IPS-20b (cell line): ENCODE results near the gene PHOSPHO2.
A peak's percentile ranks its signal among the peaks of the same experiment; 100 is the strongest.

Experiments
- H3K27ac ChIP-seq: one replicate; pipeline ENCODE4 v1.5.1; 2013; ENCODE audit warnings: low read length
- H3K27me3 ChIP-seq: 2 replicates; pipeline ENCODE4 v1.6.1; 2013; ENCODE audit warnings: mild to moderate bottlenecking, low read length, inconsistent platforms; ENCODE audit not compliant: insufficient read depth
- H3K36me3 ChIP-seq: 2 replicates; pipeline ENCODE4 v1.6.1; 2013; ENCODE audit warnings: low read depth, mild to moderate bottlenecking, inconsistent platforms, low read length, moderate library complexity; ENCODE audit not compliant: insufficient read depth
- H3K4me1 ChIP-seq: 2 replicates; pipeline ENCODE4 v1.6.1; 2013; ENCODE audit warnings: mild to moderate bottlenecking, control low read depth, inconsistent platforms, low read length, moderate library complexity; ENCODE audit not compliant: insufficient read depth
- H3K4me3 ChIP-seq: 2 replicates; pipeline ENCODE4 v1.5.1; 2013; ENCODE audit warnings: mild to moderate bottlenecking, low read length, inconsistent platforms
- H3K9ac ChIP-seq: 2 replicates; pipeline ENCODE4 v1.6.1; 2013; ENCODE audit warnings: low read depth, mild to moderate bottlenecking, inconsistent platforms, low read length, moderate library complexity
- H3K9me3 ChIP-seq: 2 replicates; pipeline ENCODE4 v1.6.1; 2013; ENCODE audit warnings: mild to moderate bottlenecking, low read depth, low read length, inconsistent platforms; ENCODE audit not compliant: insufficient read depth

The PHOSPHO2 gene

DNA sequence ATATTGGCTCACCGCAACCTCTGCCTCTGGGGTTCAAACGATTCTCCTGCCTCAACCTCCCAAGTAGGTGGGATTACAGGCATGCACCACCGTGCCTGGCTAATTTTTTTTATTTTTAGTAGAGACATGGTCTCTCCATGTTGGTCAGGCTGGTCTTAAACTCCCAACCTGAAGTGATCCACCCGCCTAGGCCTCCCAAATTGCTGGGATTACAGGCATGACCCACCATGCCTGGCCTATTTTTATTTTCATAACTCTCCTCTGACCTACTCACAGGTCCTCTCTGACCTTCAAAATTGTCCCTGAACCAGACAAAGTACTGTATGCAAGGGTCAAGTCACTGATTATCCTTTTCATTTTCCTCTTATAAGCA, 23.4 kb downstream of the PHOSPHO2 start:
- Histone ChIP-seq H3K9ac (no peak overlapping the region), H3K9me3 (no peaks in the 10 kb centered on the region), H3K27me3 (no peaks in the 10 kb centered on the region), H3K4me3 (no peak overlapping the region), H3K4me1 (no peaks in the 10 kb centered on the region), H3K36me3 (no peaks in the 10 kb centered on the region), H3K27ac (no peak overlapping the region)

DNA sequence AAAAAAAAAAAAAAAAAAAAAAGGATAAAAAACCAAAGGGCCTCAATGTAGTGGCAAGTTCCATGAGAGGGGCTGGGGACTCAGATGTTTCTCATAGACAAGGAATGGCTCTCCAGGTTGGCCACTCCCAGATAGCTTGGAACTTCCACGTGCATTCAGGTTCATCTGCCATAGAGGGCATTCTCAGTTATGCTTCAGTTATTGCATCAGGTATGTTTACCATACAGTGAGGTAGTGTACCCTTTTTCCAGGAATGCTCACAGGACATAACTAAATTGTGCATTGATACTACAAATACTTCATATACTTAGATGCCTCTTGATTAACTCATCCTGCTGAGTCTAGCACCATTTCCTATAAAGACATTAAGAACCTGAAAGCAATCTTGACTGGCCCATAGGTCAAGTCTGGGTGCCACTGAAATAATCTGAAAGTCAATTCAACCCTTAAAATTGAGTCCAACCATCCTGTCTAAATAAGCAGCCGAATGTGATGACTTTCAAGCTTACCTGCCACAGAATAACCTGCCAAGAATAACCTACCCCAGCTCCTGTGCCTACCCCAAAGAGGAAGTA, 24.7 kb downstream of the PHOSPHO2 start:
- no peaks in the 10 kb centered on the region for H3K9me3 ChIP-seq
- H3K9ac ChIP-seq, result no peak overlapping the region

DNA sequence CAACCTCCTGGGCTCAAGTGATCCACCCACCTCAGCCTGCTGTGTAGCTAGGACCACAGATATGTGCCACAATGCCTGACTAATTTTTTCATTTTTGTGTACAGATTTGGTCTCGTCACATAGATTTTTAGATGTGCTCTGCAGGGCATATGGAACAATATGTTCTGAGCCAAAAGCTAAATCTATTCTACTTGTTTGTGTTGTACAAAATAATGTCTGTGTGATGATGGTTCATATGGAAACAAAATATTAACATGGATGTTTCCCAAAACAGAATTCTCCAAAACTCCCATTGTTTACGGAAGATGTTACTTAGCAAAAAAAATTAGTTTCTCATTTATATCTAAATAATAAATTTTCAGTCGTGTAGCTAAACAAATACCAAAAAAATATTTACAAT, 26.7 kb downstream of the PHOSPHO2 start:
- no peaks in the 10 kb centered on the region for H3K4me1 ChIP-seq

More for the DNA sequence above, 24.7 kb downstream of the PHOSPHO2 start:
- H3K36me3 ChIP-seq, result no peaks in the 10 kb centered on the region
- H3K27ac ChIP-seq, result no peak overlapping the region
- H3K4me1 ChIP-seq, result no peaks in the 10 kb centered on the region
- no peaks in the 10 kb centered on the region for H3K27me3 ChIP-seq
- H3K4me3 ChIP-seq, result no peak overlapping the region

DNA sequence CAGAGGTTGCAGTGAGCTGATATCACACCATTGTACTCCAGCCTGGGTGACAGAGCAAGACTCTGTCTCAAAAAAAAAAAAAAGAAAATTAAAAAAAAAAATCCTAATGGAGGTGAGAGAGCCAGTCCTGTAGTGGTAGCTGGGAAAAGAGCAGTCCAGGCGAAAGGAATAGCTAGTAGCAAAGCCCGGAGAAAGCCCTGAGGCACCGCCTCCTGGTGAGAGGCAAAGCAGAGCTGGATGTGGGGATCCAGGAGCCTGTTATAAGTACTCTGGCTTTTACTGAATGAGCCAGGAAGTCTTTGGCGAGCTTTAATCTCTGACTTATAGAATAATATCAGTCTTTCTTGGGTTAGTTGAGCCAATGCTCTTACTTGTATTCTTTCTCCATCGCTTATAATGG, 32.8 kb downstream of the PHOSPHO2 start:
- no peak overlapping the region for H3K9ac ChIP-seq
- no peak overlapping the region for H3K27ac ChIP-seq
- H3K4me1 ChIP-seq, result no peaks in the 10 kb centered on the region

More for the DNA sequence above, 26.7 kb downstream of the PHOSPHO2 start:
- no peaks in the 10 kb centered on the region for H3K36me3 ChIP-seq
- H3K9me3 ChIP-seq, result no peaks in the 10 kb centered on the region
- no peak overlapping the region for H3K4me3 ChIP-seq
- H3K27me3 ChIP-seq, result no peaks in the 10 kb centered on the region
- no peak overlapping the region for H3K9ac ChIP-seq
- no peak overlapping the region for H3K27ac ChIP-seq

DNA sequence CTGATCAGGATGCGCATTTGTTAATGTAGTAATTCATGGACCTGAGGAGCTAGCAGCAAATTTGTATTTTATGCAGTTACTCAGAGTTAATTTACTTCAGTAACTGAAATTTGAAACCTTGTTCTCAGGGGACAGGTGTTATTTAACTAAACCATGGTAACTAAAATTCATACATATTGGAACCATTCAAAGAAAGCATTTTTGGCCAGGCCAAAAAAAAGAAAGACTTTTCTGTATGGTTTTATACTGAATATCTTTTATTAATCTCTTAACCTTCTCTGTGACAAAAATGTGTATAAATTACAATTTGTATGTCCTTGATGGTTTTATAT, 35.0 kb downstream of the PHOSPHO2 start:
- H3K9me3 ChIP-seq, result no peaks in the 10 kb centered on the region
- H3K9ac ChIP-seq, result no peak overlapping the region
- no peak overlapping the region for H3K4me3 ChIP-seq
- peaks cover 14% of the 10 kb centered on the region for H3K27me3 ChIP-seq
- H3K27ac ChIP-seq, result no peak overlapping the region
- H3K36me3 ChIP-seq, result no peaks in the 10 kb centered on the region
- H3K4me1 ChIP-seq, result no peaks in the 10 kb centered on the region

More for the DNA sequence above, 32.8 kb downstream of the PHOSPHO2 start:
- H3K4me3 ChIP-seq, result no peak overlapping the region
- H3K36me3 ChIP-seq, result no peaks in the 10 kb centered on the region
- no peaks in the 10 kb centered on the region for H3K9me3 ChIP-seq
- peaks cover 2% of the 10 kb centered on the region; the same call in 1 of the 2 replicates for H3K27me3 ChIP-seq

DNA sequence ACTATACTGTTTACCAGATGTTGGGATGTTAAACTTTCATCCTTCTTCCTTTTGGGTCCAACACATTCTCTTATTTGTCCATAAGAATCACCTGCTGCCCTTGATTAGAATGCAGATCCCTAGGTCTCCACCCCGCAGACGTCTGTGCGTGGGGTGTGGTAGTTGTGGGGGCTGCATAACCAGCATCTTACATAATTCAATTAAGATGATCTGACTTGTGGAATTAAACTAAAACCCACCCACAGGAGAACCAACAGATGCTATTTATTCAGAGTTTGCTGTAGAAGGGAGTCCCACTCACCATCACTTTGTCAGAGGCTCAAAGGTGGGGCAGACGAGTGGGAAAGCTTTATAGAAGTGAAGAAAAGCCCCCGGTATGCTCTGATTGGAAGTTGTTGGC, 37.8 kb downstream of the PHOSPHO2 start:
- Histone ChIP-seq H3K9me3 (no peaks in the 10 kb centered on the region), H3K4me1 (peaks cover 15% of the 10 kb centered on the region), H3K36me3 (peaks cover 16% of the 10 kb centered on the region; the same call in 1 of the 2 replicates), H3K27ac (no peak overlapping the region), H3K9ac (no peak overlapping the region), H3K4me3 (no peak overlapping the region), H3K27me3 (peaks cover 14% of the 10 kb centered on the region)

DNA sequence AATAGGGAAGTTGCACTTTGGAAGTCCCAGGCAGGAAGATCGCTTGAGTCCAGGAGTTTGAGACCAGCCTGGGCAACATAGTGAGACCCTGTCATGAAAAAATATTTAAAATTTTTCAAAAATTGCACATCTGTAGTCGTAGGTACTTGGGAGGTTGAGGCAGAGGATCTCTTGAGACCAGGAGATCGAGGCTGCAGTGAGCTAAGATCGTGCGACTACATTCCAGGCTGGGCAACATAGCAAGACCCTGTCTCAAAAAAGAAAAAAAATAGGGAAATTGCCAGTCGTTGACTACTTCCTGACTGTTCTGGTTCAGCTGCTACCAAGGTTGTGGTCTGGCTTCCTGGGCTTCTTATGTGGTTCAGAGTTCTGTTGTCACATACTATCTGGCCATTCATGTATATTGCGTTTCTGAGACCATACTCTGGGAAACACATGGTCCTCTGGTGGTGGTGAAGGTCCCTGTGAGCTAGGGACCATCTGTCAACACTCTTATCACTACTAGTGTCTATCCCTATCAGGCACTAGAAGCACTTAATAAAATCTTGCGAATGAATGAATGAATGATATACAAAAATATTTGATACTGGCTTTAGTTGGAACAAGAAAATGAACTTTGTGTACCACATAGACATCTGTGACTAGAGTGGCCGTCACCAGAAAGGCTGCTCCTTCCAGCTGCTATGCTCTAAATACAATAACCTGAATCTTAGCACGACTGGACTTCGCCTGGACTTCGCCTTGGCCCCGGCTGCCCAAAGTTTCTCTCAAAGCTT, 38.5 kb downstream of the PHOSPHO2 start:
- H3K9ac ChIP-seq, result peak overlapping the region; percentile 75; the same call in 1 of the 2 replicates
- peaks cover 15% of the 10 kb centered on the region for H3K4me1 ChIP-seq
- peaks cover 14% of the 10 kb centered on the region for H3K27me3 ChIP-seq
- no peak overlapping the region for H3K27ac ChIP-seq
- H3K4me3 ChIP-seq, result peak overlapping the region; percentile 80
- peaks cover 19% of the 10 kb centered on the region; the same call in 1 of the 2 replicates for H3K36me3 ChIP-seq
- H3K9me3 ChIP-seq, result no peaks in the 10 kb centered on the region

DNA sequence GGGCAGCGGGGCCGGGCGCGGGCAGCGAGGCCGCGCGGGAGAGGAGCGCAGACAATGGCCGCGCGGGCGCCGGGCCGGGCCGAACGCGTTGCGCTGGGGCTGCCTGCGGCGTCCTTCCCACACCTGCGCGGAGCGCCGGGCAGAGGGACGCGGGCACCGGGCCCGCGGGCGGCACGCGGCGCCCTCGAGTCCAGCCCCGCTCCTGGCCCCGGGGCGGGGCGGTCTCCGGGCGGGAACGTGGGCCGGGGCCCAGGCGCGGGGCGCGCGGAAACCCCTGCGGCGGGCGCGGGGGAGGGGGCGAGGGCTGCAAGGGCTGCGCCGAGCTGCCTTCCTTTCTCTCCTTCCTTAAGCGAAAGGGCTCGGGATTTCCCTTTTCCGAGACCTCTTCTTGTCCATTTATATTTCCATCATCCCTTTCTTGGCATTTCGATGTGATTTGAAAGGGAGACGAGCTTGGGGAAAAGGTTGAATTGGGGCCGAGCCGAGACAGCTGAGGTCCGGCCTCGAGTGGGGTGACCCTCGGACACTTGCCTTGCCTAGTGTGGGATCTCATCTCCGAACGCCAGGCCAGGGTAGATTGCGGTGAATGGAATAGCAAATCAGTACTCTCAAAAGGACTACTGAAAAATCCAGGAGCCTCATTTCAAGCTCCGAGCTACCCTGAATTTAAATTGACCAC, 40.0 kb downstream of the PHOSPHO2 start:
- Histone ChIP-seq H3K36me3 (peaks cover 23% of the 10 kb centered on the region; the same call in 1 of the 2 replicates), H3K27me3 (peaks cover 14% of the 10 kb centered on the region), H3K4me1 (peaks cover 15% of the 10 kb centered on the region), H3K9ac (peak overlapping the region; percentile 95), H3K4me3 (peak overlapping the region; percentile 91), H3K27ac (no peak overlapping the region), H3K9me3 (no peaks in the 10 kb centered on the region)

DNA sequence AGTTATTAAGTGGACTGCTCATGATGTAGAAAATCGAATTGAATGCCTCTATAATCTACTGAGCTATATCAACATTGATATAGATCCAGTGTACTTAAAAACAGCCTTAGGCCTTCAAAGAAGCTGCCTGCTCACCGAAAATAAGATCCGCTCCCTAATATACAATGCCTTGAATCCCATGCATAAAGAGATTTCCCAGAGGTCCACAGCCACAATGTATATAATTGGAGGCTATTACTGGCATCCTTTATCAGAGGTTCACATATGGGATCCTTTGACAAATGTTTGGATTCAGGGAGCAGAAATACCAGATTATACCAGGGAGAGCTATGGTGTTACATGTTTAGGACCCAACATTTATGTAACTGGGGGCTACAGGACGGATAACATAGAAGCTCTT, 41.4 kb downstream of the PHOSPHO2 start:
- peaks cover 14% of the 10 kb centered on the region for H3K27me3 ChIP-seq
- H3K9ac ChIP-seq, result peak overlapping the region; percentile 95; the same call in 1 of the 2 replicates
- H3K4me1 ChIP-seq, result peaks cover 15% of the 10 kb centered on the region
- H3K4me3 ChIP-seq, result peak overlapping the region; percentile 91; the same call in 1 of the 2 replicates
- peaks cover 31% of the 10 kb centered on the region; the same call in 1 of the 2 replicates for H3K36me3 ChIP-seq
- H3K9me3 ChIP-seq, result no peaks in the 10 kb centered on the region
- no peak overlapping the region for H3K27ac ChIP-seq

DNA sequence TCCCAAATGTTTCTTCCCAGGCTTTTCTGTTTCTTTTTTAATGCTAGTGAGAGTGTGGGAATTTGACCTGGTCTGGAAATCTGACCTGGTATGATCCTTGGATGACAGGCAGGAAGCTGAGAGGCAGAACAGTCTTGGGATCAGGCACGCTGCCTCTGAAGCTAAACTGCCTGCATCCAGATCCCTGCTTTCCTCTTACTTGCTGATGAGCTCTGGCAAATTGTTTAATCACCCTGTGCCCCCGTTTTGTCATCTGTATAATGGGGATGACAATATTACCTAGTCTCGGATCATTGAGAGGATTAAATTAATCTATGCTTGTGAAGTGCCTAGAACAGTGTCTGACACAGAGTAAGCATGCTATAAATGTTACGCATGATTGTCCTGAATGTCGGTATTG, 42.6 kb downstream of the PHOSPHO2 start:
- H3K4me1 ChIP-seq, result peaks cover 15% of the 10 kb centered on the region
- peaks cover 14% of the 10 kb centered on the region for H3K27me3 ChIP-seq
- H3K9ac ChIP-seq, result peak overlapping the region; percentile 8; the same call in 1 of the 2 replicates
- H3K36me3 ChIP-seq, result peaks cover 43% of the 10 kb centered on the region
- H3K4me3 ChIP-seq, result peak overlapping the region; percentile 91; the same call in 1 of the 2 replicates
- no peaks in the 10 kb centered on the region for H3K9me3 ChIP-seq
- H3K27ac ChIP-seq, result no peak overlapping the region

DNA sequence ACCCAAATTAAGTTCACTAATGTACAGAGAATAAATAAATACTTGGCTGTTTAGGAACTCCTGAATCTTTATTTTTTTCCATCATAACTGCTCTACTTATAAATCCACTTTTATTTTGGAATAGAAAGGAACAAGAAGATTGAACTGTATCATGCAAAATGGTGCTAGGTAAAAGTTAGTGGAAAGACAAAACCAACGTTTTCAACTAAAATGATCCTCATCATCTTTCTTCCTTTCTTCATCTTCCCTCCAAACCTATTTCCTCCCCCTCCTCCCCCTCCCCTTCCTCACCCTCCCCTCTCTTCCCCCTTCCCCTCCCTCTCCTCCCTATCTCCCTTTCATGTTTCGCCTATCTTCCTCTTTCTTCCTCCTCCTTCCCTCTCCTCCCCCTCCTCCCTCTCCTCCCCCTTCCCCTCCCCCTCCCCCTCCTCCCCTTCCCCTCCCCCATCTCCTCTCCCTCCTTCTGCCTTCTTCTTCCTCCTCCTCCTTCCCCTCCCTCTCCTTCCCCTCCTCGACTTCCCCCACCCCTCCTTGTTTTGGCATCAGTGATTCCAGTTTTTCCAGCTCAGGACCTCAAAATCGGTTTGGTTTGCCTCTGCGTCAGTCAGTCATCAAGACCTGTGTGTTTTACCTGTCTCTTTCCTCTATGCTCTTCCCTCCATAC, 44.4 kb downstream of the PHOSPHO2 start:
- Histone ChIP-seq H3K9ac (no peak overlapping the region), H3K36me3 (peaks cover 61% of the 10 kb centered on the region), H3K27ac (no peak overlapping the region), H3K4me1 (peaks cover 15% of the 10 kb centered on the region), H3K4me3 (no peak overlapping the region), H3K27me3 (no peaks in the 10 kb centered on the region), H3K9me3 (no peaks in the 10 kb centered on the region)
